Activated CD4-positive, CD25-positive, alpha-beta regulatory T cell treated with anti-CD3 and anti-CD28 coated beads, Interleukin-2, amount 50 U/mL, for 24 hours (primary cell): ENCODE results near the gene TCF7.

Experiments used
- ATAC-seq, 2 donors: fragments of 150-1000 bp; cut with Tn5 transposase; one replicate each; pipeline ENCODE4 v1.10.0; 2021; ENCODE audit warnings: mild to moderate bottlenecking in 1 of 2, moderate library complexity in 1 of 2

Gene TCF7

GRCh38 chr5:134113902-134114875 lies at the start of gene TCF7:
TSS of gene TCF7 (plus strand) at chr5:134114681. CDS start at chr5:134114907, 226 bp downstream.
- peak; percentile 53 to 55 for ATAC-seq

GRCh38 chr5:134069553-134069952 lies 44.9 kb upstream of the TCF7 start:
- ATAC-seq = no peak

- ATAC-seq = peak; percentile 13 to 15
These were observed 43.5 kb upstream of the TCF7 start for GRCh38 chr5:134070725-134071613.

GRCh38 chr5:134071614-134072207 lies 42.8 kb upstream of the TCF7 start:
- ATAC-seq = peak; percentile 18 to 21

GRCh38 chr5:134072471-134073210 lies 41.8 kb upstream of the TCF7 start:
- no peak for ATAC-seq

- ATAC-seq = peak in 1 of 2 donors; percentile 9
These were observed 41.1 kb upstream of the TCF7 start for GRCh38 chr5:134073404-134073803.

- no peak for ATAC-seq
These were observed 39.4 kb upstream of the TCF7 start for GRCh38 chr5:134075102-134075501.

- no peak for ATAC-seq
These were observed 36.4 kb upstream of the TCF7 start for GRCh38 chr5:134077926-134078580.

GRCh38 chr5:134079748-134080581 lies 34.5 kb upstream of the TCF7 start:
- ATAC-seq = peak; percentile 76 to 87

GRCh38 chr5:134082264-134082992 lies 32.1 kb upstream of the TCF7 start:
- no peak for ATAC-seq

GRCh38 chr5:134083517-134083916 lies 31.0 kb upstream of the TCF7 start:
- ATAC-seq = no peak

GRCh38 chr5:134084022-134084565 lies 30.4 kb upstream of the TCF7 start:
- ATAC-seq = no peak

- no peak for ATAC-seq
These were observed 29.9 kb upstream of the TCF7 start for GRCh38 chr5:134084570-134084969.

- no peak for ATAC-seq
These were observed 29.1 kb upstream of the TCF7 start for GRCh38 chr5:134085411-134085810.

GRCh38 chr5:134086225-134086942 lies 28.1 kb upstream of the TCF7 start:
- ATAC-seq = no peak

- peak; percentile 75 to 82 for ATAC-seq
These were observed 27.6 kb upstream of the TCF7 start for GRCh38 chr5:134086943-134087305.

GRCh38 chr5:134088291-134088690 lies 26.2 kb upstream of the TCF7 start:
- ATAC-seq = no peak

- ATAC-seq = no peak
These were observed 25.4 kb upstream of the TCF7 start for GRCh38 chr5:134088994-134089560.

GRCh38 chr5:134090522-134090921 lies 24.0 kb upstream of the TCF7 start:
- no peak for ATAC-seq
